ENCODE measurements around the gene ULK2.

- TF ChIP-seq MAX (IDR thresholded peaks at IDR 0.05; ENCODE audit: low read depth), result no peak
- TF ChIP-seq JUND (IDR thresholded peaks at IDR 0.05), result no peak
- TF ChIP-seq CTCF (IDR thresholded peaks at IDR 0.05), result no peak
- TF ChIP-seq USF2 (IDR thresholded peaks at IDR 0.05; ENCODE audit: borderline replicate concordance, low read depth, low read length), result no peak
Measured at GRCh38 chr17:19911033-19911432, 43.3 kb upstream of the ULK2 start.

Measured in SK-N-SH (cell line).